Activated naive CD4-positive, alpha-beta T cell treated with anti-CD3 and anti-CD28 coated beads, Interleukin-2, amount 10 ng/mL, durations not matched to agents 5 hours and 36 hours (primary cell): ENCODE data around the gene WRNIP1. TPM values are rescaled to one million over a fixed set of nuclear protein-coding genes. Genes with fewer than 3 reads are reported as not detected.

Experiments
- total RNA-seq, 2 experiments: library from RNA; stranded (reverse); gene quantifications; one replicate each; pipeline ENCODE4 v1.2.3, GENCODE V29; 2021

WRNIP1 gene
- total RNA-seq = 10 to 100 TPM; 38.3 to 39.7 TPM

DNA sequence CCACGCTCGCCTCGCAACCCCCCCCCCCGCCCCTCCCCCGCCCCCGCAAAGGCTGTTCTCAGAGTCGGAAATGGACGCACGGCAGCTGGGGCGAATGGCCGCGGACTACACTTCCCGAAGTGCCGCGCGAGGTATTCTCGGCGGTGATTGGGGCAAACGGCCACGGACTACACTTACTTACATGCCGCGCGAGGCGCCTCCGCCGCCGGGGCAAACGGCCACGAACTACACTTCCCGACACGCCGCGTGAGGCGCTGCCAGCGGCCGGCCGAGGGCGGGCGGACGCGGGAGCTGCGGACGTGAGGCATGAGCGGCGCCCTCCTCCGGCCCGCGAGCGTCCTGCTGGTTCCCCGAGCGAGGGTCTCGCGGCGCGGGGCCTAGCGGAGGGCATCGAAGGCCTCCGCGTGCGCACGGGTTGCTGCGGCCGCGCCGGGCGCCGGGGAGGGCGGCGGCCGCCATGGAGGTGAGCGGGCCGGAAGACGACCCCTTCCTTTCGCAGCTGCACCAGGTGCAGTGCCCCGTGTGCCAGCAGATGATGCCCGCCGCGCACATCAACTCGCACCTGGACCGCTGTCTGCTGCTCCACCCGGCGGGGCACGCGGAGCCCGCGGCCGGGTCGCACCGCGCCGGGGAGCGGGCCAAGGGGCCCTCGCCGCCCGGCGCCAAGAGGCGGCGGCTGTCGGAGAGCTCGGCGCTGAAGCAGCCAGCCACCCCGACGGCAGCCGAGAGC lies at the start of gene WRNIP1:
Gene WRNIP1 (plus strand): TSS at position 228 of the 730 bp plus-strand sequence. CDS start 230 bp downstream, at position 458.

DNA sequence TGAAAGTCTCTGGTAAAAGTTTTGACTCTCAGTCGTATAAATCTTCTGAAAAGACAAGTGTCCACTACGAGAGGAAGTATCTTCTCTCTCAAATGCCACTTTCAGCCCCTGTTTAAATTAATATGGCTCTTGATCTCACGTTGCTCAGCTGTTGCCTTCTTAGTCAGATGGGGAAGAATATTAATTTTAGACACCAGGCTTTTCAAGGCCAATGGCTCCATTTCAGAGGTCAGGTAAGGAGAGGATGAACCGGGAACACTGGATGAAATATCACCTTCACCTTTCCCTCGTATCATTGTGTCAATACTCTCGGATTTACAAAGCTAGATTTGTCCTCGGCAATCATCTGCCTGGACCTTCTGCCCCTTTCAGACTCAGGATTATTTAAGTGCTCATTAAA lies 14.4 kb upstream of the WRNIP1 start, which contains the start of gene MYLK4:
Gene MYLK4 (minus strand): TSS at position 91 of the 400 bp plus-strand sequence. CDS start 1,628 bp downstream, outside the sequence.

Other genes with a start within 250 kb of the WRNIP1 start
- under 1 TPM; 0.20 to 0.26 TPM for gene MYLK4, start 14.5 kb upstream of the WRNIP1 start, total RNA-seq
- 10 to 100 TPM; 64.2 to 66.0 TPM for gene SERPINB1, start 76.5 kb downstream of the WRNIP1 start, total RNA-seq
- 10 to 100 TPM; 47.1 to 48.3 TPM for gene SERPINB9, start 137.9 kb downstream of the WRNIP1 start, total RNA-seq
- 10 to 100 TPM; 17.6 to 19.0 TPM for gene SERPINB6, start 206.2 kb downstream of the WRNIP1 start, total RNA-seq
- 10 to 100 TPM; 18.0 to 18.9 TPM for gene NQO2, start 234.5 kb downstream of the WRNIP1 start, total RNA-seq